ENCODE data around the gene KIF6.

GRCh38 chr6:39573541-39573940 is 151.7 kb downstream of the KIF6 start:
- TF ChIP-seq L3MBTL2 (conservative IDR thresholded peaks at IDR 0.05) (no peak), NFRKB (IDR thresholded peaks at IDR 0.05) (no peak), PKNOX1 (IDR thresholded peaks at IDR 0.05) (no peak), CTBP1 (IDR thresholded peaks at IDR 0.05; ENCODE audit: borderline replicate concordance) (no peak), FOXK2 (IDR thresholded peaks at IDR 0.05) (no peak), FOXA1 (IDR thresholded peaks at IDR 0.05) (no peak), TARDBP (IDR thresholded peaks at IDR 0.05) (no peak)
